HL-60 (cell line): ENCODE data around the gene CAMK1D.

Source experiments
- DNase-seq, 2 experiments: peaks; one replicate each; pipeline ENCODE4 v3.0.0-alpha.2; 2010 to 2020; ENCODE audit warnings: low read depth in 1 of 2, low spot score in 1 of 2
- H3K27ac ChIP-seq: fragments of 250-450 bp; sonication (Bioruptor Pico); replicated peaks from 2 replicates; pipeline ENCODE4 v1.5.1; 2020; ENCODE audit warnings: mild to moderate bottlenecking, moderate library complexity
- H3K27me3 ChIP-seq: fragments of 250-450 bp; sonication (Bioruptor Pico); 2 replicates; pipeline ENCODE4 v1.5.1; 2021; ENCODE audit warnings: mild to moderate bottlenecking, moderate library complexity; ENCODE audit not compliant: insufficient read depth, poor library complexity, severe bottlenecking
- H3K4me3 ChIP-seq: replicated peaks from 2 replicates; pipeline ENCODE4 v1.5.1; 2011; ENCODE audit warnings: mild to moderate bottlenecking, control low read depth, low read length; ENCODE audit not compliant: insufficient read depth
- GABPA ChIP-seq: IDR thresholded peaks from 2 replicates; pipeline ENCODE4 v1.6.1; 2012; ENCODE audit warnings: low read depth
- POLR2AphosphoS5 ChIP-seq: IDR thresholded peaks from 2 replicates; pipeline ENCODE4 v1.6.1; 2012; ENCODE audit warnings: low read depth
- SPI1 ChIP-seq: IDR thresholded peaks from 2 replicates; pipeline ENCODE4 v1.6.1; 2012; ENCODE audit warnings: low read depth, mild to moderate bottlenecking, borderline replicate concordance
- TF ChIP-seq, protein P1 (sequence below): IDR thresholded peaks from one replicate; pipeline ENCODE4 v1.5.1; 2011; ENCODE audit warnings: low read length, control low read depth, inconsistent platforms; ENCODE audit not compliant: insufficient read depth
- TF ChIP-seq, protein P2 (sequence below): IDR thresholded peaks from 2 replicates; pipeline ENCODE4 v1.6.1; 2012; ENCODE audit warnings: low read depth; ENCODE audit not compliant: insufficient replicate concordance

The CAMK1D gene

DNA sequence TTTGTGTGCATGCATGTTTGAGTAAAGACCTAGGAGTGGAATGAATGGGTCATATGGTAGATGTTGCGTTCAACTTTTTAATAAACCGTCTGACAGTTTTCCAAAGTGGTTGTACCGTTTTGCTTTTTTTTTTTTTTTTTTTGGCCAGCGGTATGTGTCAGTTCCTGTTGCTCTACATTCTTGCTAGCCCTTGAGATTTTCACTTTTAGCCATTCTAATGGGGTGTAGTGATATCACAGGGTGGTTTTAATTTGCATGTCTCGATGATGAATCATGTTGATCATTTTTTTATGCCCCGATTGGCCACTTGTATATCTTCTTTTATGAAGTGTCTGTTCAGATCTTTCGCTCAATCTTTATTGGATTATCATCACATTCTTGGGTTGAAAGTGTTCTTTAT is 320.7 kb downstream of the CAMK1D start:
- no peak for DNase-seq
- no peak for TF ChIP-seq POLR2AphosphoS5
- TF ChIP-seq, protein P1, sequence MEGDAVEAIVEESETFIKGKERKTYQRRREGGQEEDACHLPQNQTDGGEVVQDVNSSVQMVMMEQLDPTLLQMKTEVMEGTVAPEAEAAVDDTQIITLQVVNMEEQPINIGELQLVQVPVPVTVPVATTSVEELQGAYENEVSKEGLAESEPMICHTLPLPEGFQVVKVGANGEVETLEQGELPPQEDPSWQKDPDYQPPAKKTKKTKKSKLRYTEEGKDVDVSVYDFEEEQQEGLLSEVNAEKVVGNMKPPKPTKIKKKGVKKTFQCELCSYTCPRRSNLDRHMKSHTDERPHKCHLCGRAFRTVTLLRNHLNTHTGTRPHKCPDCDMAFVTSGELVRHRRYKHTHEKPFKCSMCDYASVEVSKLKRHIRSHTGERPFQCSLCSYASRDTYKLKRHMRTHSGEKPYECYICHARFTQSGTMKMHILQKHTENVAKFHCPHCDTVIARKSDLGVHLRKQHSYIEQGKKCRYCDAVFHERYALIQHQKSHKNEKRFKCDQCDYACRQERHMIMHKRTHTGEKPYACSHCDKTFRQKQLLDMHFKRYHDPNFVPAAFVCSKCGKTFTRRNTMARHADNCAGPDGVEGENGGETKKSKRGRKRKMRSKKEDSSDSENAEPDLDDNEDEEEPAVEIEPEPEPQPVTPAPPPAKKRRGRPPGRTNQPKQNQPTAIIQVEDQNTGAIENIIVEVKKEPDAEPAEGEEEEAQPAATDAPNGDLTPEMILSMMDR, result no peak
- no peak for TF ChIP-seq GABPA
- TF ChIP-seq, protein P2, sequence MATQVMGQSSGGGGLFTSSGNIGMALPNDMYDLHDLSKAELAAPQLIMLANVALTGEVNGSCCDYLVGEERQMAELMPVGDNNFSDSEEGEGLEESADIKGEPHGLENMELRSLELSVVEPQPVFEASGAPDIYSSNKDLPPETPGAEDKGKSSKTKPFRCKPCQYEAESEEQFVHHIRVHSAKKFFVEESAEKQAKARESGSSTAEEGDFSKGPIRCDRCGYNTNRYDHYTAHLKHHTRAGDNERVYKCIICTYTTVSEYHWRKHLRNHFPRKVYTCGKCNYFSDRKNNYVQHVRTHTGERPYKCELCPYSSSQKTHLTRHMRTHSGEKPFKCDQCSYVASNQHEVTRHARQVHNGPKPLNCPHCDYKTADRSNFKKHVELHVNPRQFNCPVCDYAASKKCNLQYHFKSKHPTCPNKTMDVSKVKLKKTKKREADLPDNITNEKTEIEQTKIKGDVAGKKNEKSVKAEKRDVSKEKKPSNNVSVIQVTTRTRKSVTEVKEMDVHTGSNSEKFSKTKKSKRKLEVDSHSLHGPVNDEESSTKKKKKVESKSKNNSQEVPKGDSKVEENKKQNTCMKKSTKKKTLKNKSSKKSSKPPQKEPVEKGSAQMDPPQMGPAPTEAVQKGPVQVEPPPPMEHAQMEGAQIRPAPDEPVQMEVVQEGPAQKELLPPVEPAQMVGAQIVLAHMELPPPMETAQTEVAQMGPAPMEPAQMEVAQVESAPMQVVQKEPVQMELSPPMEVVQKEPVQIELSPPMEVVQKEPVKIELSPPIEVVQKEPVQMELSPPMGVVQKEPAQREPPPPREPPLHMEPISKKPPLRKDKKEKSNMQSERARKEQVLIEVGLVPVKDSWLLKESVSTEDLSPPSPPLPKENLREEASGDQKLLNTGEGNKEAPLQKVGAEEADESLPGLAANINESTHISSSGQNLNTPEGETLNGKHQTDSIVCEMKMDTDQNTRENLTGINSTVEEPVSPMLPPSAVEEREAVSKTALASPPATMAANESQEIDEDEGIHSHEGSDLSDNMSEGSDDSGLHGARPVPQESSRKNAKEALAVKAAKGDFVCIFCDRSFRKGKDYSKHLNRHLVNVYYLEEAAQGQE, result no peak
- TF ChIP-seq SPI1, result no peak
- H3K27ac ChIP-seq, result no peak overlapping the region
- no peaks in the 10 kb centered on the region for H3K27me3 ChIP-seq
- H3K4me3 ChIP-seq, result no peak overlapping the region

DNA sequence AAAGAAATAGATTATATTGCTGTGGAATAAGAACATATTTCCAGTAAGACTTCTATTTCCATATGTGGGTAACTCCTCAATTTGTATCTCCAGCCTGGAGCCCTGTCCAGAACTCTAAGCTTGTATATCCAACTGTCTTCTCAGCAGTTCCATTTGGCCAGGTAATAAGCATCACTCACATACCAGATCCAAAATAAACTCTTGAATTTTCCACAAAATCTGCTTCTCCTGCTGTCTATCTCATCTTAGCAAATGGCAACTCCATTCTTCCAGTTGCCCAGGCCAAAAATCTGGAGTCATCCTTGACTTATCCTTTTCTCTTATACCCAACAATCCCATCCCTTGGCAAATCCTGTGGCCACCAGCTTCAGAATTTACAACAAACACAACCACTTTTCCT is 325.8 kb downstream of the CAMK1D start:
- no peaks in the 10 kb centered on the region for H3K27me3 ChIP-seq
- no peak for DNase-seq
- TF ChIP-seq, protein P2, result no peak
- TF ChIP-seq SPI1 (no peak), POLR2AphosphoS5 (no peak), GABPA (no peak)
- TF ChIP-seq, protein P1, result no peak
- H3K4me3 ChIP-seq, result no peak overlapping the region
- H3K27ac ChIP-seq, result no peak overlapping the region

DNA sequence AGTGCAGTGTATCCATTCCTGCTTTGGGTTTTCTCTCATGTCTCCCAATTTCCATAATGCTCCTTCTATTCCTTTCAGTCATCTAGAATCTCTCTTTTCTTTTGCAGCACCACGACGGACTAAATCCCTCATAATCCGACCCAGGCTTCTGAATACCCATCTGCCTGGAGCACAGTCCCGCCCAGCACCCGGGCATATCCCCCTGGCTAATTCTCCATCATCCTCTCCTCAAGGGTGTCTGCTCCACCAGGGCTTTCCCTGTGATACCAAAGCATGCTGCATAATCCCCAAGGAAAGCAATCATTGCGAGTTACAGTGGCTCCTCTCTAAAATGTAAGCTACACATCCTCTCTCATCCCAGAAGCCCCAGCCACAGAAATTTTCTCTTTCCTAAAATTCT is 330.3 kb downstream of the CAMK1D start:
- H3K27me3 ChIP-seq, result no peaks in the 10 kb centered on the region
- DNase-seq, result no peak
- H3K27ac ChIP-seq, result no peak overlapping the region
- no peak overlapping the region for H3K4me3 ChIP-seq
- TF ChIP-seq GABPA (no peak), POLR2AphosphoS5 (no peak), SPI1 (no peak)
- TF ChIP-seq, protein P2, result no peak
- TF ChIP-seq, protein P1, result no peak
